ENCODE measurements around the gene STIMATE.

Gene STIMATE

DNA sequence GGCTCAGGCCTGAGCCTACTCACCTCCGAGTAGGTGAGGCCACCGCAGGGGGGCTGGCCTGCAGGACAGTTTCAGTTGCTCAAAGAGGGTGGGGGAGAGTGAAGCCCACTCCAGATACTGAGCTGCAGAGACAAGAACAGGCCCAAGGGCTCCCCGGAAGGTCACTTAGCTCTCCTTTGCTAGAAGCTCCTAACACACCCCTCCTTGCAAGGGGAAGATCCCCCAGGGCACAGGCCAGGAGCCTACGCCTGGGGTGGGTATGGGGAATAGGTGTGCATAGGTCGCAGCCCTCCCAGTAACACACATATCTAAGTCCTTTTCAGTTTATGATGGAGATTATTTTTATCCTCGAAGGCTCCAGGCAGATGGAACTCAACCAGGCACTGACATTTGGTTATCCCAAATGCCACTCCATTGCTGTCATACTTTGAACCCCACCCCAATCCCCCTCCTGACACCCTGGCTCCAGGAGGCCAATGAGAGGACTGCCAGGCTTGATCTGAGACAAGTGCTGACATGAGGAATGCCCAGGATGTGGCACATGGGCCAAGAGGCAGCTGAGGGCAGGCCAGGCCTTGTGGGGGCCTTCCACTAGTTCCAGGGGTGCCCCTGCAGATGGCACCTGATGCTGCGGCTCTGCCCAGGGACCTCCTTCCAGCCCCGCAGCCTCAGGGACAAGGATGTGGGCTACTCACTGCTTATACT lies 61.4 kb downstream of the STIMATE start:
- TF ChIP-seq, protein P1, sequence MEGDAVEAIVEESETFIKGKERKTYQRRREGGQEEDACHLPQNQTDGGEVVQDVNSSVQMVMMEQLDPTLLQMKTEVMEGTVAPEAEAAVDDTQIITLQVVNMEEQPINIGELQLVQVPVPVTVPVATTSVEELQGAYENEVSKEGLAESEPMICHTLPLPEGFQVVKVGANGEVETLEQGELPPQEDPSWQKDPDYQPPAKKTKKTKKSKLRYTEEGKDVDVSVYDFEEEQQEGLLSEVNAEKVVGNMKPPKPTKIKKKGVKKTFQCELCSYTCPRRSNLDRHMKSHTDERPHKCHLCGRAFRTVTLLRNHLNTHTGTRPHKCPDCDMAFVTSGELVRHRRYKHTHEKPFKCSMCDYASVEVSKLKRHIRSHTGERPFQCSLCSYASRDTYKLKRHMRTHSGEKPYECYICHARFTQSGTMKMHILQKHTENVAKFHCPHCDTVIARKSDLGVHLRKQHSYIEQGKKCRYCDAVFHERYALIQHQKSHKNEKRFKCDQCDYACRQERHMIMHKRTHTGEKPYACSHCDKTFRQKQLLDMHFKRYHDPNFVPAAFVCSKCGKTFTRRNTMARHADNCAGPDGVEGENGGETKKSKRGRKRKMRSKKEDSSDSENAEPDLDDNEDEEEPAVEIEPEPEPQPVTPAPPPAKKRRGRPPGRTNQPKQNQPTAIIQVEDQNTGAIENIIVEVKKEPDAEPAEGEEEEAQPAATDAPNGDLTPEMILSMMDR (conservative IDR thresholded peaks at IDR 0.05) = no peak
- no peak for TF ChIP-seq ZFX (IDR thresholded peaks at IDR 0.05)
- no peak overlapping the region for H3K27ac ChIP-seq

DNA sequence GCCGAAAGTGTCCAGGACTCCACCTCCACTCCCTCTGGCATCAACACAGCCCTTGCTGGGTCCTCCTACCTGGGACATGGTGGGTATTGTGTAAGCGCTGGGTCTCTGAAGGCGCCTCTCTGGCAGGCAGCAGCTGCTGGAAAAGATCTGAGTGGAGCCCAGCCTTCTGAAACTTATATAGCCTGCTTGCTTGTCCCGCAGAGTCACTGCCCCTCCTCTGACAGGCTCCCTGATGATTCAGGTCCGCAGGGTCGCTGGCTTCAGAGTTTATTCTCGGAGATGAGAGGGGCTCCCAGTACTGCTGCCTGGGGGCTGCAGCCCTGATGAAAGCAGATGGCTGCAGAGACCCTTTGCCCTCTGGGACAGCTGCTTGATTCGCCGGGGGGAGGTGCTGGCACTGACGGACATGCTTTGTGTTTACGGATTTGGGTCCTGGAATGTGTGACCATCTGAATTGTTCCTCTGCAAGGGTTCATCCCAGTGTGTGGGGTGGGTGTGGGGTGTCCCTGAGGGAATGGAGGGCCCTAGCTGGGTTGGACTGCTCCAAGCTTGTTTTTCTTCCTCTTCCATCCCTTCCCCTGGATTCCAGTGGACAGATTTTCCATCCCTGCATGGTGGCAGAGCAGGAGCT lies 62.4 kb downstream of the STIMATE start, which contains the start of gene MUSTN1:
Gene MUSTN1 (minus strand): TSS at position 149 of the 631 bp plus-strand sequence. CDS start 71 bp downstream, at position 78.
- no peak within 1 kb of the TSS for H3K27ac ChIP-seq
- TF ChIP-seq, protein P1 (conservative IDR thresholded peaks at IDR 0.05) = no peak
- no peak for TF ChIP-seq ZFX (IDR thresholded peaks at IDR 0.05)

DNA sequence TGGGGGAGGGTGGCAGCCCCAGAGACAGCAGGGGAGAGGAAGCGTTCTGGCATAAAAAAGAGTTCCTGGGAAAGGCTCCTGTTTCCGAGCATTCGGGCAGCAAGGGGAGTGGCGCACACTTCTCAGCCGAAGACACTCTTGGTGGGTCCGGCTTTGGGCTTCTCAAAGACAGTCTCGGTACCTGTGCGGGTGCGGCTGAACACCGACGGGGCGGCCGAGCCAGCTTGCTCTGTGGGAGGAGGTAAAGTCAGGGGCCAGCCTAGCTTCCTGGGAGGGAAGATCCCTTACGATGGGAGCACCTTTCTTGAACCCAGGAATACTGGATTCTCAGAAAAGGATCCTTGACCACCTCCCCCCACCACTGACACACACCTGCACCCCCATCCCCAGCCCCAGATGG lies 64.1 kb downstream of the STIMATE start:
- TF ChIP-seq, protein P1 (conservative IDR thresholded peaks at IDR 0.05) = no peak
- TF ChIP-seq ZFX (IDR thresholded peaks at IDR 0.05) = no peak
- H3K27ac ChIP-seq = no peak overlapping the region

DNA sequence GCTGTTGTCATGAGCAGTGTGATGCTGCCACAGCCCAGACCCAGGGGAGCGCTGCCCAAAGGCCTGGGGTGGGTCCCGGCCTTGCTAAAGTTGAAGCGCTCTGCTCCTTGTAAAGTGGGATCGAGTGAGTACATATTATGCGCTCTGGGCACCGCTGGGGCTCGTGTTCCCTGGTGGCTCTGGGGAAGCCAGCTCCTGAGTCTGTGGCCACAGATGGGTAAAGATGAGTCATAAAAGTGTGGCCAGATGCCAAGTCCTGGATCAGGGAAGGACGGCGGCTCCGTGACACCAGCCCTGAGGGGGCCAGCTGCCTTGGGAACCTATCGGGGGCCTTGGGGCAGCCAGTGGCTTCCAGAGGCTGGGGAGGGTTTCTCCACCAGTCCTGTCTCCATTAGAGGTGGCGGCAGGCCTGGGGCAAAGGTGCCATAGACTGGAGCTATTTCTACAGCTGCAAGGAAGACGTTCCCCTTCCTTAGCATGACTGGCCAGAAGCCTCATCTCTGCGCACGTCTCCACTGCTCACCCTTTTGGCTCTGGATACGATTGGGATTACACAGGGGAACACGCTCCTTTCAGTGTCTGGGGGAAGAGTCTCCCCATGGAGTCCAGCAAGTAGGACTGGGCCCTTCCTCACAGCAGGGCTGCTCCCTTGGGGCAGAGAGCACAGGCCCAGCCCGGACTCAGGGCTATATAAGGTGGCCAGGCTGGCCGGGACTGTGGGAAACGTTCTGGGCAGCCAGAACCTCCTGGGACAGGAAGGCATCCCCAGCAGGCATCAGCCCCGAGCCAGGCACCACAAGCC lies 65.6 kb downstream of the STIMATE start:
- TF ChIP-seq ZFX (IDR thresholded peaks at IDR 0.05) = no peak
- TF ChIP-seq, protein P1 (conservative IDR thresholded peaks at IDR 0.05) = no peak
- H3K27ac ChIP-seq = peak overlapping the region; percentile 52

DNA sequence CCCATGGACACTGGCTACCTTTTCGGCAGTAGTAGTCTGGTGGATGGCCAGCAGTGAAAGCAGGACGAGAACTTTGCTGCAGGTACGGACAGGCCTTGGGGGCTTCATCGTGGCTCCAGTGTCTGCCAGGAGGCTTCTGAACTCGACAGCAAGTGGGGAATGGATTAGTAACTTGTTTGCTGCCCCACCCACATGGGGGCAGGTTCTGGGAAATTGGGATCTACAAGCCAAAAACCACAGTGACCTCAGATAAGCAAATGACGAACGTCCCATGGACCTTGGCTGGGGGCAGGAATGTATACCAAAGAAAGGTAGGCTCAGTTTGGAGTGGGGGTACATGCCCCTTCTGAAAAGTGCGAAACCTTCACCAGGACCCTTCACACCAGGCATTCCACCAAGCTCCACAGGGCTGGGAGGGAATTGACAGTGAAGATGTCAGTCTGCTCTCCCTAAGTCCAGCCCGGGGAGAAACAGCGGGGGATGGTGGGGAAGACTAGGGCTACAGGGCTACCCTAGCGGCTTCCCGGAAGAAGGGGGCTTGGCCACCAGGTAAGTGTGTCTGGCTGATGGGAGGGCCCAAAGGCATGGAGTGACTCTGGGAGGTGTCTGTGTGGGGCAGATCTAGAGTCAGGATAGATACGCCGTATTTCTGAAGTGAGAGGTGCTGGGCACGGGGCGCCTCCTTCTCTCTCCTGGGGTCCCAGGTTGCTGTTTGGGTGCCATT lies 66.7 kb downstream of the STIMATE start, which contains the start of gene ITIH4:
Gene ITIH4 (minus strand): TSS at position 138 of the 724 bp plus-strand sequence. CDS start 30 bp downstream, at position 108.
- TF ChIP-seq ZFX (IDR thresholded peaks at IDR 0.05) = no peak
- TF ChIP-seq, protein P1 (conservative IDR thresholded peaks at IDR 0.05) = no peak
- peak within 1 kb of the TSS; percentile 52 for H3K27ac ChIP-seq

DNA sequence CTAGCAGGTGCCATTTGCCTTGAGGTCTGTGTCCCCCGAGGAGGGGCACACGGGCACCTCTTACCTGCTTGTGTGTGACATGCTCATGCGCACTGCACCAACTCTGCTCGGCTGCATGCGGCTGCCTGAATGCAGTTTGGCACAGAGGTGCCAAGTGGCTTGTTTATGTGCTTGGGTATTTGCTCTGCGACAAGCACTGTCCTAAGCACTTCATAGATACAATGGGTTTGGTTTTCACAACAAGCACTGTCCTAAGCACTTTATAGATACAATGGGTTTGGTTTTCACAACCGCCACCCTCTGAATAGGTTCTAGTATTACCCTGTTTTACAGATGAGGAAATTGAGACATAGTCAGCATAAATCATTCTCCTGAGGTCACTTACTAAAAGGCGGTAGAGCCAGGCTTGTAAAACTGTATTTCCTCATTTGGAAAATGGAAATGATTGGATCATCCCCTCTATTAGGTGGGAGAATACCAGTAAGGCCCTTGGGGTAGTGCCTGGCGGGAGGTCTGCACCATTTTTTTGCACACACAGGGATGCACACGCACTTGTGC lies 67.4 kb downstream of the STIMATE start:
- no peak for TF ChIP-seq ZFX (IDR thresholded peaks at IDR 0.05)
- TF ChIP-seq, protein P1 (conservative IDR thresholded peaks at IDR 0.05) = no peak
- H3K27ac ChIP-seq = peak overlapping the region; percentile 52
